NCI-H526 (cell line): ENCODE measurements around the gene ZNF649.

Experiments used
- DNase-seq, 2 experiments: peaks; one replicate each; lab custom pipeline; 2025; lab: John Stamatoyannopoulos, UW

ZNF649 gene

DNA sequence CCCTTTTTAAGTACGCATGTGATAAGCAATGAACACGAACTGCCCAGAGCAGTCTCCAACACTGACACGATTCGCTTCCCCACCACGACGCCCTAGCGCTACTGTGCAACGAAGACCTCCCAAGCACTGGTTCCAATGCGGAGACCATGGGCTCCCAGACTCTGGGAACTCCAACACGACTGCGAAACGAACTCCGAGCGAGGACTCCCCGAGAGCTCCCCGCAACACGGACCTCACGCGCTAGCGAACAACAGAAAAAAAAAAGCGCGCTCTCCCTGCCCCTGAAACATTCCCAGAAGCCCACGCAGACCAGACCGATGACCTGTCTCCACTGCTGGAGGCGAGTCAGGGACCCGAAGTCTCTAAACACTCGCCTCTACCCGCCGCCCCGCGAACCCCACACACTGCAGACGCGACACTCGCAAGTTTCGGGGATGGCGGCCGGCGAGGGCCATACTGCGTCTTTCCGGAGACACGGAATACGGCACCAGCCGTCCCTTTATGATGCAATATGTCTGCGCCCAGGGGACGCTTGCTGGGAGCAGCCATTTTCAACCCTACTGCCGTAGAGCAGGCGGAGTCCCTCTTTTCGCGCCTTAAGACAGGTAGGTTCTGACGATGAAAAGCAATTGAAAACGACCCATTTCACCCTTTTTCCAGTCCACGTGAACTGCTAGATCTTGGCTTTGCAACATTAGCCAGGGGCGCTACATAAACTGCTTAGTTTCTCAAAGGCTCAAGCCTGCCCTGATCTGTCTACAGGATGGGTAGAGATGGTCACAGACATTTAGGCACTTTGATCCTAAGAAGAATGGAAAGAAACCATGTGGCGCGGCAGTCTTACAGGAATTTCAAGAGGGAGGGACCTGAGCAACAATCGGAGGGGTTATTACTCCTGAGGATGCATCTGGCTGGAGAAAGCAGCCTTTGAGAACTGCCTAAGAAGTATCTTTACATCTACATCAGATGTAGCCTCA is 17.0 kb downstream of the ZNF649 start, which contains the start of gene ZNF577:
Gene ZNF577, minus strand, starts transcription at position 430 of the 977 bp plus-strand sequence. CDS start 7,569 bp downstream, outside the sequence.
- no peak for DNase-seq

- no peak for DNase-seq
These were observed 20.1 kb downstream of the ZNF649 start for GRCh38 chr19:51884713-51885112.

- DNase-seq, result no peak
These were observed 22.3 kb downstream of the ZNF649 start for GRCh38 chr19:51882518-51882917.

- no peak for DNase-seq
These were observed 31.7 kb downstream of the ZNF649 start for GRCh38 chr19:51873097-51873496.

DNA sequence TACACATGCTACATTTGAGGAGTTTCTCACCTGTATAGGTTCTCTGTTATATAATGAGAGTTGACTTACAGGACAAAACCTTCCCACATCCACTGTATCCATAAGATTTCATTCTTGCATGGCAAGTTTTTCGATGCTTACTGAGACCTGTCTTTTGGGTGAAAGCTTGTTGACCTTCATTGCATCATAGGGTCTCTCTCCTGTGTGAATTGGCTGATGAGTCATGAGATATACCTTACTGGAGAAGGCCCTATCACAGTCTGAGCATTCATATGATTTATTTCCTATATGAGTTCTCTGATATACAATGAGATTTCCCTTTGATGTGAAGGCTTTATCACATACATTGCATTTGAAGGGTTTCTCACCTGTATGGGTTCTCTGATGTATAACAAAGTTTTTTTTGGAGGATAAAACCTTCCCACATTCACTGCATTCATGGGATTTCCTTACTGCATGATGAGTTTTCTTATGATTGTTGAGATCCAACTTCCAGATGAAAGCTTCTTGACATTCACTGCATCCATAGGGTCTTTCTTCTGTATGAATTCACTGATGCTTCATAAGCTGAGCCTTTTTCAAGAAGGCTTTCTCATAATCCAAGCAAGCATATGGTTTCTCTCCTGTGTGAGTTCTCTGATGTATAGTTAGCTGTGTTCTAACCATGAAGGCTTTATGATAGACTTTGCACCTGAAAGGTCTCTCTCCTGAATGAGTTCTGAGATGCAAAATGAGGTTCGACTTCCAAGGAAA is 42.8 kb downstream of the ZNF649 start:
- no peak for DNase-seq
